GM21447 (cell line): ENCODE data around the gene SLIT3.

Experiments
- ATAC-seq: cut with Tn5 transposase; IDR thresholded peaks from one replicate; pipeline ENCODE4 v1.9.1; 2021; ENCODE audit not compliant: unreplicated experiment

Gene SLIT3

DNA sequence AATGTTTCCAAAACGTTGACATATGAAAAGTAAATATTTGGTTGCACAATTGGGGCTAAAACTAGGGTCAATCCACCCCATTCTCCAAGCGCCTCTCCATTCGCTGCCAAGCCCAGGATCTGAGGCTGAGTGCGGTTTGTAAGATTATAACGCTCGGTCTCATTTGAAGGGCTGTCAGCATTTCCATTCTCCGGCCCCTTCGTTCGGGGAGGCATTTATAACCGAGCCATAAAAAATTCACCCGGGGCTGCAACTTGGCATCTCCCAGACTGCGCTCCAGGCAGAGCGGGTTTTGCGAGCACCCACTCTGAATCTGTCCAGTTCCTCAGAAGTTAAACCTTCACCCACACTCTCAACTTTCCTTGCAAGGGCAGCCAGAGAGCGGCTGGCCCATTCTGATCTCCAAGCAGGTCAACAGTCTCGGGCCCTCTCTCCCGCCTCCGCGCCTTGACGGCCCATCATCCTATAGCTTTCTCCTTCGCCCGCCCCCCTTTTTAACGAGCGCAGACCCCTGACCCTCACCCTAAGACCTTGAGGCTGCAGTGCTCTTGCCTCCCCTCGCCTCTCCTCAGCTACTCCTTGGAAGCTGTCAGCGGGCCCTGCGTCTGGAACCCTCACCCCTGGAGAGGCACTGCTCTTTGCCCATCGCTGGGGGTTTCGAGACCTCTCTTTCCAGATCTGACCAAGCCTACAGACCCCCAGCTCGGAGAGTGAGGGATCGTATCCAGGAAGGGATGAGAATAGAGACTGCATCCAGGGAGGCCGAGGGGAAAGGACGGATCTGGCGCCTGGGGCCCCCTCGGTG is 1.1 kb downstream of the SLIT3 start:
- no peak for ATAC-seq

DNA sequence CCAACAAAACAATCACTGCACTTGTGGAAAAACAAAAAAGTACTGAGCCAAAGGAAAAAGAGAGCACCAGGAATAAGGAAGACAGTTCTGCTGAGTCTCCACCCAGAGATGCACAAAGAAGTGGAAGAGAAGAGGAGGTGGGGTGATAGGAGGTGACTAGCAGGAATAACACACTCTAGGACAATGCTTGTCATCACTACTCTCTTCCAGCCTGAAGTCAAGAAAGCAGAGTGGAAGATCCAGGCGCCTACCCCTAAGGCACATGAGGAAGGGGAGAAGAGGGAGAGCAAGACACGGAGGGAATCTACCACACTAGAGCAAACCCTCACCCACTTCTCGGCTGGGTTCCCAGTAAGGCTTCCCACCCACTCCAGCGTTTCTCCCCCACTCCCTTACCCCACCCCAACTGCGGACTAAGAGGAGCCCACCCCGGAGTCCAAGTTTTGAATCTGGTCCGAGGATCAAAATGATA is 1.7 kb downstream of the SLIT3 start:
- ATAC-seq, result no peak

DNA sequence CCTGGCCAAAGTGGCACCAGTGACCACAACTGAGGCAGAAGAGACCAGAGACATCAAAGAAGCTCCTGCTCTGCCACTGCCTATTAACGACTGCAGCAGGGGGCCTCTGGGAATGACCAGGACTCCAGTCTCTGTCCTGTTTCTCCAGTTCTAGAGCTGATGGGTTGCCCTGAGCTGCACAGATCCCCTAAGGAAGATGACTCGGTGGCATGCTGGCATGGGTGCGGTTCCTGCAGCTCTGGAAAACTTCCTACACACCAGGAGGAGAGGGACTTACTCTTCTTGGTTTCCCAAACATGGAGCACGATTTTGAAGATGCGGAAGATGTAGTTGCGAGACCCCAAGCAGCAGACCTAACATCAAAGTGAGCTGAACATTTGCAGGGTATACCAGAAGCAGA is 2.7 kb downstream of the SLIT3 start:
- no peak for ATAC-seq

DNA sequence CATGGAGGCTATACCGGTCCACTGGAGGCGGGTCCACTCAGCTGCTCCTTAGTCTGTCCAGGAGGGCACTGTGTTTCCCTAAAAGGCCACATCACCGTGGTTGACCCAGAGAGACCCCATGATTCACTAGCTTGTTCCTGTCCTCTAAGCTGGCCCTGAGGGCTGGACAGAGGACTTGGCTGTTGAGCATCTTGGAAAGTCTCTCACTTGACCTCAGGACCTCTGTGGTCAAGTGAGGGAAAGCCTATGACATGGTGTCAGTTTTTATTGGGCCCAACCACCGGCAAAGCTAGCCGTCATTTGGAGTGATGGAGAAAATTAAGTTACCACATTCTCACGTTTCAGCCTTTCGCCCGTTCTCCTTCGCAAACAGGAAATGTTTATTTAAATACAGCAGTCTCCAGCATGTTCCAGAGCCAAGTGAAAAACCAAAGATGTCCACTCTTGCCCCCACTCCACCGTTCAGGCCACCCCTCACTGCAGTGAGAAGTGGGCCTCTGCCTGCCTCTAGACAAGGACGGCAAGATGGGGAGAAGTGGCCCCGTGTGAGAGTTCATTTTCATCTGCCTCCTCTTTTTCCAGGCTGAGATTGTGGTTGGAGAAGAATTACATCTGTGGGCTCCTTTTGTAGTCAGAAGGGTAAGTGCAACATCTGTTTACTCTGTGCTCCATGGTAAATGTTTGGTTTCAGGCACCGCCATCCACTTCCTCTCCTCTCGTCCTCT is 4.4 kb downstream of the SLIT3 start:
- ATAC-seq, result no peak

DNA sequence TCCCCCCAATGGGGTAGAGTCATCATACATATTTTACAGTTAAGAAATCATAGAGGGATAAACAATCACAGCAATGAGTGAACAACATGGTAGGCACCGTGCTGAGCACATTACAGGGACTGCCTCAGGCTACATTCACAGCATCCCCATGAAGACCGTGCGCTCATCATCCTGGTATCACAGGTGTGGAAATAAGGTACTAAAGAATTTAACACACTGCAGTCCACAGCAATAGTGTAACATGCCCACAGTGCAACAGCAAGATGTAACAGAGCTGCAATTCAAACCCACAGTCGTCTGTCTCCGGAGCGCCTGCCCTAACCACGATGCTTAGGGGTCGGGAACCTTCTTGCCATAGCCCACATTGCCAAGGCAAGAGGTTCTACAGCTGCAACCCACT is 5.6 kb downstream of the SLIT3 start:
- ATAC-seq, result no peak

DNA sequence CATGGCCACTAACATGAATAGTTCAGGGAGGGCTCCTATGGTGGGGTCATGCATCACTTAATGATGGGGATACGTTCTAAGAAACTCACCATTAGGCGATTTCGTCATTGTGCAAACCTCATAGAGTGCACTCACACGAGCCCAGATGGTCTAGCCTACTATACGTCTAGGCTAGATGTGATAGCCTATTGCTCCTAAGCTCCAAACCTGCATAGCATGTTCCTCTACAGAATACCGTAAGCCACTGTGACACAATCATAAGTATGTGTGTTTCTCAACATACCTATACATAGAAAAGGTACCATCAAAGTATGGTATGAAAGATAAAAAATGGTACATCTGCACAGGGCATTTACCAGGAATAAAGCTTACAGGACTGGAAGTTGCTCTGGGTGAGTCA is 6.3 kb downstream of the SLIT3 start:
- no peak for ATAC-seq

DNA sequence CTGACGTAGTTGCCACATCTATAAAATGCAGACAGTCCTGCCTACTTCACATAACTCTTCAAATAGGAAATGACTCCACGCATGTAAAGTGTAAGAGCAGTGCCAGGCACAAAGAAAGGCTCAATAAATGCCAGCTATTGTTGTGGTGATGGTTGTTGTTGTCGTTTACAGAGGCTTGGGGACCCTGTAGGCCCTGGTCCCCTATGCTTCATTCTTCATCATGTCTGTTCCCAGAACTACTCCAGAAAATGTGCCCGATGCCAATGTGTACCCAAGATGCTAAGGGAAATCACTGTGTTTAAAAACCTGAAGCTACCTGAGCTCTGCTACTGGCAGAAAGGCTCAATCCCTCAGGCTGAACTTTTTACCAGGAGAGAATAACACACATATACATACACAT is 9.1 kb downstream of the SLIT3 start:
- no peak for ATAC-seq

DNA sequence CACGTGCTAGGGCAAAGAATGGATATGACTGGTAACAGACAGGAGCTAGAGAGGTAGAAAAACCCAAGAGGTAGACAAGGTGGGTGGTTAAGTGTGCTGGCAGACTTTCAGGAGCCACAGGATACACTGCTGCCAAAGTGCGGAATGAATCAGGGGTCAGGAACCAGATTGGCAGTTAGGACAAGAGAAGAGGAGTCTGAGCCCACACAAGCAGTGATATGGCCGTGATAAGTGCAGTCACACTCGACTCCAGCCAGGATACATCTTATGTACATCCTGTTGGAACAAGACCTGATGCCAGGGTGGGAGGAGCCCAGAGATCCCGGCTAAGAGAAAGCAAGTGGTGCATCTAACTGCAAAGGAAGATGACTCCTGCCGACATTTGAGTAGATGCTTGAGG is 10.0 kb downstream of the SLIT3 start:
- no peak for ATAC-seq

DNA sequence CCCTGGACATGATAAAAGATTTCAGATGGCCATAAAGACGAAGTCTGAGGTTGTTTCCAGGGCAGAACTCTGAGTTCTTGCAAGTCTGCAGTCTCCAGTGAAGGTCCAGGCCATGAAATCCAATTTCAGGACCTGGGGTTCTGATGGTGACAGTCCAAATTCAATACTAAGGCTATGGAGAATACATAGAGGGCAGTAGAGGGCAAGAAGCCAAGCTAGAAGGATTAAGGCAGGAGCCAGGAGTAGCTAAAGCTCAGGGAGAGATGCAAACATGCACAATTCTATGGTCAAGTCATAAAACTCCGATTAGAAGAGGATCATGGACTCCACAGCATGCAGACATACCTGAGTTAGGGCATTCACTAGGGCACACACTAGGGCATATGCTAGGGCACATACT is 11.4 kb downstream of the SLIT3 start:
- ATAC-seq, result no peak

DNA sequence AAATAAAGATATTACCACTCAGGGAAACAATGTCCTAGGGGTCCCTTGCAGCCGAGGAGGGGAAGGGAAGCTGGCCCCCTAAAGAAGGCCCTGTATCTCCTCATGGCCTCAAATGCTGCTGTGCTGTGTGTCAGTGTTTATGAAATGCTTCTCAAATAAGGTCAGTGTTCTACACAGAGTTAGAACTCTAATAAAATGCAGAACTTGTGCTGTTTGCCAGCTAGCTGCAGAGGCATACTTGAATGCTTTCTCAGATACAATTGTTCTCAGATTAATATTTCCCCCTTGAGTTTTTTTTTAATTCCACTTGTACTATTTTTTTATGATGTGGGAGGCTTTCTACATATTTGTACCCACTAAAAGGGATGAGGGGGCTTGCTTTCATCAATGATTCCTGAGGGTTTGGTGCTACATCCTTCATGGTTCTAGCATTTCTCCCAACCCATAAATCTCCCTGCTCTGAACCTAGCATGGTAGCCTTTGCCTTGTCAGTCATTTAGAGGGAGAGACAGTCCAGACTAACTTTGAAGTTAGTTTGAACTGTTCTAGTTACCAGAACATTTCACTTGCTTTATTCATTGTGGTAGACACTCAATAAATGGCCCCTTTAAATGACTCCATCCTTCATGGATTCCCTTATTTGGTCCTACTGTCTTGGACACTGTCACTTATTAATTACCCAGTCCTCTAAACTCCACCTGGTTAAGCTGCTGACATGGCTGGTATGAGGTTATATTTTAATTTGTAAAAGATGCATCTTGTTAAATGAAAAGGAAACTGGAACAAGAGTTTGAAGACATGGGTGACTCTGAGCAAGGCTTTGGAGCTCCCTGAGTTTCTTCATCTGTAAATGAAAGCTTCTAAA is 12.6 kb downstream of the SLIT3 start:
- ATAC-seq, result no peak

DNA sequence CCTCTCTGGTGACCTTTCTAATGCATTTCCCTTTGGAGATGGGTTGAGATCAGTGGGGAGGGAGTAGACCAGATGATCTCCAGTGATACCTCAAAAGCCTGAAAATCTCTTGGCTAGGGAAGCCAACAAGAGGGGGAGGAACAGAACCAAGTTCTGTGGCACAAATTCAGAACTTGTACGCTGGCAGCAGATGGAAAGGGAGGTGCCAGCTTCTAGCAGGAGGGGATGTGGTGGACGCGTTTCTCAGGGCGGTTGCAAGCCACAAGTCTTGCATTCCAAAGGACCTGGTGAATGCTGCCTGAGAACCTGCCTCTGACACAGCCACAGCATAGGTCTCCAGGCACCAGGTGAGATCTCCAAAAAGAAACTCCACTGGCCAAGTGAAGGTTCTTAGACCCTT is 13.4 kb downstream of the SLIT3 start:
- no peak for ATAC-seq

DNA sequence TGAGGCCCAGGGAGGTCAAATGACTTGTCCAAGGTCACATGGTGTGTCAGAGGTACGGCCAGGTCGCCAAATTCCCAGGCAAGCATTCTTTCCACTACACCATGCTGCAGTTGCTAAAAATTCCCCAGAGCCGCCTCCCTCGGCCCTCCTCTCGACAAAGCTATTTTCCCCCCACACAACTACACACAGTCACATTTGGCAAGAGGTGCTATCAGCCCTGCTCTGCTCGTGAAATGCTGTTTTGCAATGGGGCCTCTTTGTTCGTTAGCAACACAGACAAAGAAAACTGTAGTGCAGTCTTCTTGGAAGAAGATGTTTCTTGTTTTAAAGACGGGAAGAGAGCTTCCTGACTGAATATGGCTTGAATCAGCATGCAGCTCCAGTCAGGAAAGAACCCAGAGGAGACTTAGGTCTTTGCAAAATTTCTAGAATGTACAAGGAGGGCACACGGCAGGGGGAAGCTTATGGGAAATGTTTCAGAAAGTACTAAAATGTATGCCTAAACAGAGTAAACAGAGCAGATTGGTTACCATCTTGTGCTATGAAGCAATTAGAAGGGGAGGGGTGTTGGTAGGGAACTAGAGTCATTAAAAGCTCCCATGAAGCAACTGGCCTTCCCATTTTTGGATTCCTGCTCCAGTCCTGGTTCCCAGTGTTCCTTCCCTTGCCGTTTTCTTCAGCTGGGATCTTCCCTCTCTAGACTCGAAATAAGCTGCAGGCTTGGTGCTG is 14.2 kb downstream of the SLIT3 start:
- ATAC-seq, result no peak

DNA sequence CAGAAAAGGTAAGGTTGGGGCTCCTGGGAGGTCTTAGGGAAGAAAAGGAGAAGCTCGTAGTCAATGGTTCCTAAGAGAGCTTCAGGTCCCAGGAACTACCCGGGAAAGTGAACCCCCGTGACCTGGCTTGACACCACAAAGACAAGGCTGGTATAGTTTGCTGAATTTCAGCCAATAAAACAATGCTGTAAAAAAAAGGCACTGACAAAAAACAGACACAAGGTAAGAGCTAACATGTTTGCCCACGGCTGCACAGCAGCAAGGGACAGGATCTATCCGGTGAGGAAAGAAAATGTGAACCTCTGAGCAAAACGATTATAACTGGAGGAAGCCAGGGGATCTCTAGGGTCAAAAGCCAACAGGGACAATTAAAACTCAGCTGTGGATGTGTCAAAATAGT is 17.1 kb downstream of the SLIT3 start:
- ATAC-seq, result no peak

DNA sequence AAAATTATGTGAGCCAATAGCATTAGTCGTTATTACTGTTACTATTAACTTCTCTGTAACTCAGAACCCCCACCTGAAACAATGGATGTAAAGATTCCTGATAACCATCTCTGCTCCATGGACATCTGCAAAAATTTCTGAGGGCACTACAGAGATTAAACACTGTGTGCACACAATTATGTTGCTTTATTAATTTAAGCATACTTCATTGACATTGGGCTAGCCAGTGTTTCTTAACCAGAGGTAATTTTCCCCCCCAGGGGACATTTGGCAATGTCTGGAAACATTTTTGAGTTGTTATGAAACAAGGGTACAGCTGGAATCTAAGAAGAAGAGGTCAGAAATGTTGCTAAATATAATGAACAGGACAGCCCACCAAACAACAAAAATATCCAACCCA is 19.3 kb downstream of the SLIT3 start:
- ATAC-seq, result no peak

DNA sequence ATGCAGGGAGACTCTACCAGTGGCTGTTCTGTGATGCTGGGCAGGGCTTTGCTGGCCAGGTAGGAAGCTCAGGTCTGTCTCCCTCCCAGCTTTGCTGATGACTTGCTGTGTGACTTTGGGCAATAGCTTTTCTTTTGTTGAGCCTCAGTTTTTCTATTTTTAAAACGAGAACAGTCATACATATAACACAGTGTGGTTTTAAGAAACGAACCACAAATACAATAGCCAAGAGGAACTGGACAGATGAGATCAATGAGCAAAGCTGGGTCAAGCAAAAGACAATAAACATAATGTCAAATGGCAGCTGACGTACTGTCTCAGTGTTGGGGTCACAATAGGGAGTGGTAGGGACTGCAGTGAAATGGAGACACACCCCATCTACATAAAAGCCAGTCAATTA is 20.2 kb downstream of the SLIT3 start:
- no peak for ATAC-seq

DNA sequence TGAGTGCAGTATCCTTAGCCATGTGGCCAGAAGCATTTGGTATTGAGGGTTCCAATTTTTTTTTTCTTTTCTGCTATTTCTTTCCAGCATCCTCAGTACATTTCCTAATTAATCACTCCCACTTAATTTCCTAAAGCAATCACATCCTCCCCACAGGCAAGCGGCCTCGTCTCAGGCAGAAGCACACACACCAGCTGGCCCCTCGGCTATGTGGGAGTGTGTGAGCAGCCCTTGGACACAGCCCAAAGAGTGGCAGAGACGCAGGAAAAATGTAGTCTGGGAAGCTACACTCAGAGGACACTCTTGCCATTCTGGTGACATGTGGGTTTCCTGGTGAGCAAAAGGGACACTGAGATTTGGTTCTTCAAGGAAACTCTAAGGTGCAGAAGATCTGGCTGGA is 20.7 kb downstream of the SLIT3 start:
- no peak for ATAC-seq

DNA sequence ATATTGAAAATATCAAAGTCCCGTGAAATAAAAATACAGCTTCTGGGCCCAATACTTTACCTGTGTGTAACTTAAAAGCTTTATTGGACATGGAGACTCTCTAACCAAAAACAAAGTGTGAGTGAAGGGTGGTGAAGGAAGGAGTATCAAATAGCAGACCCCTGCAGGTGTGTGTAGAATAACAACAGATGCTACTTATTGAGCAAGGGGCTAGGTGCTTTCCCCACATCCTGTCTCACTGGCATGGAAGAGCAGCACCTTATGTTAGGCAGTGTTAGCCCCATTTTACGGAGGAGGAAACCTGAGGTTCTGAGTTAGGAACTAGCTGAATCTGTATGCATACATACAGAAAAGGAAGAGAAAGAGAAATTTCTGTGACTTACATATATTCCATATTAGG is 21.8 kb downstream of the SLIT3 start:
- ATAC-seq, result no peak

DNA sequence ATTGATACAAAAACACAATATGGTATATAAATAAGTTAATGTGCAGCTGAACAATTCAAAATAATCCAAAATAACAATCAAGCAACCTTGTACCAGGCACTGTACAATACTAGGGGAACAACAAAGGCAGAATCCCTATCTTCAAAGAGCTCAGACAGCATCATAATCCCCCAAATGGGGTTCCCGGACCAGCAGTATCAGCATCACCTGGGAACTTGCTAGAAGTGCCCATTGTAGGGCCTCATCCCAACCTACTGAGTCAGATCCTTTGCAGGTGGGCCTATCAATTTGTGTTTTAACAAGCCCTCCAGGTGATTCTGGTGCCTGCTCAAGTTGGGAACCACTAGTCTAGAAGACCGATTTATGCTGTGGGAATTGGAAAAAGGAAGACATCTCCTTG is 27.1 kb downstream of the SLIT3 start:
- no peak for ATAC-seq

DNA sequence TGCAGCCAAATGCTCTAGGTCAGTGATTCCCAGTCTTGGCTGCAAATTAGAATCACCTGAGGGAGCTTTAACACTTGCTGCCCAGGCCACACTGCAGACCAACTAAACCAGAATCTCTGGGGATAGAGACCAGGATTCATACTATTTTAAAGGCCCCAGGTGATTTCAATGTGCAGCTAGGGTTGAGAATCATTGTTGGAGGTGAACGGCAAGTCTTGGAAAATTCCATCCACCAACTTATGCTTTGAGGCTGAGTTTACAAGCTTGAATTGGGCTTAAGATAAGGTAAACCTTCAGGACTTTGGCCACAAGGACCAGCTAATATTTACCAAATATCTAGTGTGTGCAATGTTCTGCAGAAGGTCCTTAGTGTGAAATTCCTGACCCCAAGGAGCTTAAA is 27.5 kb downstream of the SLIT3 start:
- no peak for ATAC-seq

DNA sequence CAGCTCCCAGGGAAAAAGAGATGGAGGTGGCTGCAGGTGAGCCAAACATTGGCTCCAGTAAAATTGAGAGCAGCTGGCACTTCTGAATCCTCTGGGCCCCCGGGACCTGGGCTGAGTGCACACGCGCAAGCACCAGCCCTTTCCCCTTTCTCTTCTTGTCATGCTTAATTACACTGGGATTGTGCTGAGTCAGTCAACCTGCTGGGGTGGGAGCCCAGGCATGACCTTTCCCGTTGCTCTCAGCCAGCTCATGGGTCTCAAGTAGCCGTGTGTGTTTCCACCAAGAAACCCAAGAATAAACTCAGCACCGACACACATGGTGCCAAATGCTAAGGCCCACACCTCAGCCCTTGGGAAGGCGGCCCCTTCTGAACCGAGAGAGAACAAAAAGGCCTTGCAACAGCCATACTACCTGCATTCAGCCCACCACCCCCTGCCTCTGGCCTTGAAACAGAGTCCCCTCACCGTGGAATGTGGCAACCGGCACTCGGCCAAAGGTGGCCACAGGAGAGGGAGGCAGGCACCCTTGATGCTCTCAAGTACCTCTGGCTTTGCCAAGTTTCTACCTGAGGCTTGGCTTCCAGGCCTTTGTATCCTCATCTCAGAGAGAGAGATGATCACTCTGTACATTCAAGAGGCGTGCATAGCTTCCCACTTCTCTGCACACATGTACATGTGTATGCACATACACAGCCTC is 28.1 kb downstream of the SLIT3 start:
- ATAC-seq, result no peak
